Endometrium (tissue), 2 donors: ENCODE measurements around the gene GAL3ST2.
"Not testable (repeated sequence)": the region's sequence is repeated elsewhere in the genome, so short reads cannot be mapped to it uniquely, and the experiment has no call there.

Experiments
- FAIRE-seq: peaks from 2 replicates; lab custom pipeline; 2012; peaks lifted over from hg19 to GRCh38; lab: Jason Lieb, UNC
- donor health status: control.
- donor health status: control.

Gene GAL3ST2

DNA sequence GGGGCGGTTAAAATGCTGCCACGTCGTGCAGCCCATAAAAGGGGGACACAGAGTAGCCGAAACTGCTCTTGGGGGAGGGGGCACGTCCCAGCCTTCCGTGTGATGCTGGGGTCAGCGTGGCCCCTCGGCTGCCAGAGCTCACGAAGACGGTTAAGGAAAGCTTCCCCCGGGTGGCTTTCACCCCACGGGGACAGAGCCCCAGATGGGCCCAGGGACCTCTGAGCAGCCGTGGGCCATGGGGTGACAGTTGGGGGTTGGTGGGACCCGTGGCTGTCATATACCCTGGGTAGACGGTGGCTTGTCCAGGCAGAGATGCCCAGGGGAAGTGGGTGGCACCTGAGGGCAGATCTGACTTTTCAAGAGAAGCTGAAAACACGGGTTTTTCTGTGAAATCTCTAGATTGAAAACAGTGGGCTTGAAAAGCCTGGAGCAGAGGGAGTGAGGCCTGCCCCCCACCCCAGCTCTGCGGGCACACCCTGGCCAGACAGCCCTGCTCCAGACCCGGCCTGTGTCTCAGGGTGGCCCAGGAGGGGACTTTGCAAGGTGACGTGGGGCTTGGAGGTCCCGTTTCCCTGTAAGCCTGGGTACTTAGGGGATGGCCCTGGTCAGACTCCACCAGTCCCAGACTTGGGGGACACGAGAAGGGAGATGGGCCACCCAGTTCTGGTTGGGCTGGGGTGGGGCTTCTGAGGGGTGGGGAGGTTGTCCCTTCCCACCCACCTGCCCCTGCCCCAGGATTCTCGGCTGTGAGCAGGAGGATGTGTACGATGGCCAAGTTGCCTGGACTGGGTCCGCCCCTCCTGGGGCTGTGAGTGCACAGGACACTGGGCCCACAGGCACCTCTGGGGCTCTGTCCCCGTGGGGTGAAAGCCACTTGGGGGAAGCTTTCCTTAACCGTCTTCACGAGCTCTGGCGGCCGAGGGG, 33.0 kb downstream of the GAL3ST2 start:
- FAIRE-seq: no peak

DNA sequence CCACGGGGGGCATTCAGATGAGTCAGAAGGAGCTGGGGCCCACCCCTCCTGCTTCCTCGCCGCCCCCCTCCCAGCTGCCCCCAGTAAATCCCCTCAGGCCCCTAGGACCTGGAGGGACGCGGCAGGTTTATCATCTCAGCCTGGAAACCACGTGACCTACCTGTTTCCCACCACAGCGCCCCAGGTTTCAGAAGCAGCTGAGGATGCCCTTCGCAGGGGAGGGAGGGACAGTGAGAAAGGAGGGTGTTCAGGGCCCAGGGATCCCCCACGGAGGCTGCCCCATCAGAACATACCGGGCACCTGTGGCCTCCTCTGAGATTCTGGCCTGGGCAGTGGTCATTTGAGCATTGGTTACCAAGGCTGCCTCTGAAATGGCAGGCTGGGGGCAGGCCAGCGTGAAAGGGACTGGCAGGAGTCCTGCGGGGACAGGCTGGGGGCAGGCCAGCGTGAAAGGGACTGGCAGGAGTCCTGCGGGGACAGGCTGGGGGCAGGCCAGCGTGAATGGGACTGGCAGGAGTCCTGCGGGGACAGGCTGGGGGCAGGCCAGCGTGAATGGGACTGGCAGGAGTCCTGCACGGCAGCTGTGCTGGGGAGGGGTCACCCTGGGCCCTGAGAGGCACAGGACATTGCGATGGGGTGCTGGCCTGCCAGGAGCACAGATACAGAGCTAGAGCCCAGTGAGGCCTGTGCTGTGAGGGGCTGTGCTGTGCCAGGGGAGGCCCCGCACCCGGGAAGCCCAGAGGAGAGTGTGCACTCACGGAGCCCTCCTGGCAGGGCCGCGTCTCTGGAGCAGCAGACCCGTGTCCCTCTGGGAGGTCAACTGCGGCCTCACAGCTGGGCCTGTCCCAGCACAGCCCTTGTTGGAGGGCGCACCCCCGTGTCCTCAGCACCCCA, 33.9 kb downstream of the GAL3ST2 start:
- FAIRE-seq: no peak

DNA sequence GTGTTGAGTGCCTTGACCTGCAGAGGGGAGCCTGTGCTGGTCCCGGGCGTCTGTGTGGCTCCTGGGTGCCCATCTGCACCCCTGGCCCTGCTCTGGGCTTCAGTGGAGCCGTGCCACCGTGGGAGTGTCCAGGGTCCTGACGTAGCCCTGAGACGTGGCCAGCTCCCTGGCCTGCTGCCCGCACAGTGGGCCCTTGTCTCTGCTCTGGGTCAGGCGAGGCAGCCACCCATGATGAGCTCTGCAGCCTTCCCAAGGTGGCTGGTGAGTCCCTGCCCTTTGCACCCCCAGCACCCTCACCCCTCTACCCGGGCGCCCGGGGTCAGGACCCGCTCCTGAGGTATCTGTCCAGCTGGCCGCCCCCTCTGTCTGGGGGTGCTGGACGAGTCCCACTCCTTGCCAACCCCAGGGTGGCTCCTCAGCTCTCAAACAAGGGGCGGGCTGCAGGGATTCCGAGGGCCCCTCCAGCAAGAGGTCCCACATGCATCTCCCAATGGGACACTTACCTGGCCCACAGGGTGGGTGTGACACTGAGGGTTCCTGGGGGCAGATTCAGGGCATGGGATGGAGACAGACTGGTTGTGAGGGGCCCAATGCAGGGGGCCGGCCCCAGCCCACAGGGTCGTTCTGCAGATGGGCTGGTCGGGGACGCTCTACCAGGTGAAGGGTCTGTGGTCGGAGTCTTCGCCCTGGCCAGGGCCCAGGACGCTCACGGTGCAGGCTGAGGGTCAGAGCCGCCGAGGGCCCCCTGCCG, 34.8 kb downstream of the GAL3ST2 start:
- FAIRE-seq: no peak

DNA sequence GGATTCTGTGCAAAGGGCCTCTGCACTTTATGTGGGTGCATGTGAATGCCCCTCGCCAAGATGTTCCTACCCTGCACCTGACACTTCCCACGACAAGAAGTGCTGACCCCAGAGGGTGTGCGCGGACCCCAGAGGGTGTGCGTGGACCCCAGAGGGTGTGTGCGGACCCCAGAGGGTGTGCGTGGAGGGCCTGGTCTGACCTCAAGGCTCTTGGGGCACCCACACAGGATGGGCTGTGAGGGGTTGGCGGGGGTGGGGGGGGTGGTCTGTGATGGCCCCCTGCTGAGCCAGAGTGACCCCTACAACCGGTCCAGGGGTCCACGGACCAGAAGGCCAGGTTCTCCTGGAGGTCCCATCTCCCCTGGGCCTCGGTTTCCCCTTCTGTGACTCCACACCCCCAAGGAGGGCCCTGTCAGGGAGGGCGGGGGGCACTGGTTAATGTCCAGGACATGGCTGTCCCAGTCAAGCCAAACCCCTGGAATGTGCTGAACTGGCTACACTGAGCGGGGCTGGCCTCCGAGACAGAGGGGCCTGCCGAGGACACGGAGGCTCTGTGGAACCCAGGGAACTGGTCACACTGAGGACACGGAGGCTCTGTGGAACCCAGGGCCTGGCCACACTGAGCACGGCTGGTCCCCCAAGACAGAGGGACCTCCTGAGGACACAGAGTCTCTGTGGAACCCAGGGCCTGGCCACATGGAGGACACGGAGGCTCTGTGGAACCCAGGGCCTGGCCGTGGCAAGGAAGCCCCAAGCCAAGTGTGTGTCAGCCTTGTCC, 35.5 kb downstream of the GAL3ST2 start:
- no peak for FAIRE-seq

DNA sequence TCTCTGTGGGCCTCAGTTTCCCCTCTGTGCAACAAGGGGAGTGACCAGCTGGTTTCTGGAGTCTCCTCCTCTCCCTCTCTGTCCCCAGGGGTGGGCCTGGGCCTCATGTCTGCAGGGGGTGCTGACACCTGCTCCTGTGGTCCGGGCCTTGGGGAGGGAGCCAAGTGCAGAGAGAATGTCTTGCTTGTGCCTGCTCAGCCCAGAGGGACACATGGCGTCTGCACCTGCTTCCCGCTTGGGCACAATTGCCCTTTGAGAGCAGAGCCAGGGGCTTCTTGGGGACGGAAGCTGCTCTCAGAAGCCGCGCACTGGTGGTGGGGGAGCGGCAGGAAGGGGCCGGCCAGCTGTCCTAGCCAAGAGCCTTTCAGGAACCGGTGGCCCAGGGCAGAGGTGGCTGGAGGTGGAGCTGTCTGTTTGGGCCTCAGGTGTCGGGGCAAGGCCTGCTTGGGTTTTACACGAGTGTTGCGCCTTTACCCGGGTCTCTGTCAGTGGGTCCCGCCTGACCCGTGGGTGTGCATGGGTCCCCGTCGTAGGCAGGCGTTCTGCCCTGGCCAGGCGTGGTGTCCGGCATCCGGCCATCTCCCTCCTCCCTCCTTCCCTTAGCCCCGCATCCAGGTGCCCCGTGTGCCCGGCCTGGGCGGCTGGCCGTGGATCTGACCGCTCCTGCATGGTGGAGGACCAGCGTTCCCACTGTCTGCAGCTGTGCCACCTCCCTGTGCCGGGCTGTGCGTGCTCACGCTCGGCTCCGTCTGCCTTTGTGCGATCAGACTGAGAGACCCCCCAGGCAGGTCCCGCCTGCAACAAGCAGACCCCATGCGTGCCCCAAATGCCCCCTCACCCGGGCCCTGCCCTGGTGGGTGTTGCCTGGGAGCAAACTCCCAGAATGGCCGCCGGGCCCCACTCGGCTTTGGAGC, 36.4 kb downstream of the GAL3ST2 start:
- FAIRE-seq: no peak

DNA sequence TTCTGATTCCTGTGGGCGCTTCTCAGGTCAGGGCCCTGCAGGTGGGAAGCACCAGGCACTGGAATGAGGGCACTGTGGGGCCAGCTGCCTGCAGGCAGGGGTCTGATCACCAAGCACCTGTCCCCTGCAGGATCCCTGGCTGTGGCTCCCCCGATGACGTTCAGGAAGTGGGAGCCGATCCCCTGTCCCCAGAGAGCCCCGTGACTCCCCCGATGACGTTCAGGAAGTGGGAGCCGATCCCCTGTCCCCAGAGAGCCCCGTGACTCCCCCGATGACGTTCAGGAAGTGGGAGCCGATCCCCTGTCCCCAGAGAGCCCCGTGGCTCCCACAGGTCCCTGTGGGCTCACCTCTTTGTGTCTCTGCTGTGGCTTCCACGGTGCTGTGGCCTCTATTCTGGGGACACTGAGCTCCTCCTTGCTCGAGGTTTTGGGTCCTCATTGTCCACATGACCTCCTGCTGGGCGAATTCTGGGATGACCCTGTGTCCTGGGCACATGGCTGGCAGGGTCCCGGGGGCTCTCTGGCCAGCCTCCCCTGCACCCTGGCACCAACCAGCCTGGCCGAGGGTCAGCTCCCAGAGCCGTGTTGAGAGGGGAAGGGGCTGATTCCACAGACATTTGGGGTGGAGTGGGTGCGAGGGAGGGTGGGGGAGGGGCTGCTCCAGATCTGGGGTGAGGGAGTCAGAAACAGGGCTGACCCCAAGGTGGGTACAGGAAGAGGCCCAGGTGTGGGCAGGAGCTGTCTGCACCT, 37.2 kb downstream of the GAL3ST2 start:
- FAIRE-seq: no peak

DNA sequence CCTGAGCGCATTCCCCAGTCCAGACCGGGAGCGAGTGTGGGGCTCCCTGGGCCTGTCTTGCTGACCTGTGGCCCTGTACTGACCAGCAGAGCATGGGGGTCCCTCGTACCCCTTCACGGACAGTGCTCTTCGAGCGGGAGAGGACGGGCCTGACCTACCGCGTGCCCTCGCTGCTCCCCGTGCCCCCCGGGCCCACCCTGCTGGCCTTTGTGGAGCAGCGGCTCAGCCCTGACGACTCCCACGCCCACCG, 37.7 kb downstream of the GAL3ST2 start:
- no peak for FAIRE-seq

DNA sequence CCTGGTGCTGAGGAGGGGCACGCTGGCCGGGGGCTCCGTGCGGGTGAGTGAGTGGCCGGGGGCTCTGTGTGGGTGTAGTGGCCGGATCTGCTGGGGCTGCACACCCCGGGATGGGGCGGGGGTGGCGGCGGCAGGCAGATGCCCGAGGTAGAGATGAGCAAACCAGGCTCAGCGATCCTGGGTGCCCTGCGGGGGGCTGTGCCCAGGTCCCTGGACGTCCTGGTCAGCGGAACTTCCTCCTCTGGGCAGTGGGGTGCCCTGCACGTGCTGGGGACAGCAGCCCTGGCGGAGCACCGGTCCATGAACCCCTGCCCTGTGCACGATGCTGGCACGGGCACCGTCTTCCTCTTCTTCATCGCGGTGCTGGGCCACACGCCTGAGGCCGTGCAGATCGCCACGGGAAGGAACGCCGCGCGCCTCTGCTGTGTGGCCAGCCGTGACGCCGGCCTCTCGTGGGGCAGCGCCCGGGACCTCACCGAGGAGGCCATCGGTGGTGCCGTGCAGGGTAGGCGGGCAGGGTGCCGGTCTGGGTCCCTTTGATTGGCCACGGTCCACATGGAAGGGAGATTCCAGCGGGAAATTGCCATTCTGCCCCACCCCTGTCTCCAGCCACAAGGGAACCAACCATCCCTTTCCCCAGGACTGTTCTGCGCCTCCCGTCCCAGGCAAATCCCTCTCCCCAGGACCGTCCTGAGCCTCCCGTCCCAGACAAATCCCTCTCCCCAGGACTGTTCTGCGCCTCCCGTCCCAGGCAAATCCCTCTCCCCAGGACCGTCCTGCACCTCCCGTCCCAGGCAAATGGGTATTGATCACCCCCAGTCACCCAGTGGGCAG, 38.2 kb downstream of the GAL3ST2 start:
- no peak for FAIRE-seq

DNA sequence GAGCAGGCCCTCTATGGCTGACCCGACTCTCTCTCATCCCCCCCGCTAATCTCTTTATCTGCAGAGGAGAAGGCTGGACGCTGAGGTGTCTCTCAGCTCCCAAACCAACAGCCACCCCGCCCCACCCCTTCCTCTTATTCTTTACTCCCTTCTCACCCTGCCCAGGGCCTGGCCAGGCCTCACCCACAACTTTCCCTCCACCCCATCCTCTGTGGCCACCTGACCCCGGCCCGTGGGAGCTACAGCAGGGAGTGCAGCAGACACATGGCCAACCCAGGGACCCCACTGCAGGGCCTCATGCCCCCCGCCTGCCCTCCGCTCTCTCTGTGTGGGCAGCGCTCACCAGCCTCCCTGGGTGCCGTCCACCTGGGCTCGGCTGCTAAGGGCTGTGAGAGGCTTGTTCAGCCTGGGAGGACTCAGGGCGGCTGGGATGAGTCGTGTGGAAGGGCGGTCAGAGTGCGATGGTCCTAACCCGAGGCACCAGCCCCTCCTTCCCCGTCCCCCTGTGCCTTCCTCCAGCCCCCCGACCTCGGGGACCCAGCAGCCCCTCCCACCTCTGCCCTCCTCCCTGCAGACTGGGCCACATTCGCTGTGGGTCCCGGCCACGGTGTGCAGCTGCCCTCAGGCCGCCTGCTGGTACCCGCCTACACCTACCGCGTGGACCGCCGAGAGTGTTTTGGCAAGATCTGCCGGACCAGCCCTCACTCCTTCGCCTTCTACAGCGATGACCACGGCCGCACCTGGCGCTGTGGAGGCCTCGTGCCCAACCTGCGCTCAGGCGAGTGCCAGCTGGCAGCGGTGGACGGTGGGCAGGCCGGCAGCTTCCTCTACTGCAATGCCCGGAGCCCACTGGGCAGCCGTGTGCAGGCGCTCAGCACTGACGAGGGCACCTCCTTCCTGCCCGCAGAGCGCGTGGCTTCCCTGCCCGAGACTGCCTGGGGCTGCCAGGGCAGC, 39.1 kb downstream of the GAL3ST2 start:
- FAIRE-seq: no peak

DNA sequence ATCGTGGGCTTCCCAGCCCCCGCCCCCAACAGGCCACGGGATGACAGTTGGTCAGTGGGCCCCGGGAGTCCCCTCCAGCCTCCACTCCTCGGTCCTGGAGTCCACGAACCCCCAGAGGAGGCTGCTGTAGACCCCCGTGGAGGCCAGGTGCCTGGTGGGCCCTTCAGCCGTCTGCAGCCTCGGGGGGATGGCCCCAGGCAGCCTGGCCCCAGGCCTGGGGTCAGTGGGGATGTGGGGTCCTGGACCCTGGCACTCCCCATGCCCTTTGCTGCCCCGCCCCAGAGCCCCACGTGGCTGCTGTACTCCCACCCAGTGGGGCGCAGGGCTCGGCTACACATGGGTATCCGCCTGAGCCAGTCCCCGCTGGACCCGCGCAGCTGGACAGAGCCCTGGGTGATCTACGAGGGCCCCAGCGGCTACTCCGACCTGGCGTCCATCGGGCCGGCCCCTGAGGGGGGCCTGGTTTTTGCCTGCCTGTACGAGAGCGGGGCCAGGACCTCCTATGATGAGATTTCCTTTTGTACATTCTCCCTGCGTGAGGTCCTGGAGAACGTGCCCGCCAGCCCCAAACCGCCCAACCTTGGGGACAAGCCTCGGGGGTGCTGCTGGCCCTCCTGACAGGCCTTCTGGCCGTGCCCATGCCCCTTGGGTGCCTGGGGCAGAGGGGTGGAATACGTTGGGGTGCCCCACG, 40.0 kb downstream of the GAL3ST2 start:
- no peak for FAIRE-seq

DNA sequence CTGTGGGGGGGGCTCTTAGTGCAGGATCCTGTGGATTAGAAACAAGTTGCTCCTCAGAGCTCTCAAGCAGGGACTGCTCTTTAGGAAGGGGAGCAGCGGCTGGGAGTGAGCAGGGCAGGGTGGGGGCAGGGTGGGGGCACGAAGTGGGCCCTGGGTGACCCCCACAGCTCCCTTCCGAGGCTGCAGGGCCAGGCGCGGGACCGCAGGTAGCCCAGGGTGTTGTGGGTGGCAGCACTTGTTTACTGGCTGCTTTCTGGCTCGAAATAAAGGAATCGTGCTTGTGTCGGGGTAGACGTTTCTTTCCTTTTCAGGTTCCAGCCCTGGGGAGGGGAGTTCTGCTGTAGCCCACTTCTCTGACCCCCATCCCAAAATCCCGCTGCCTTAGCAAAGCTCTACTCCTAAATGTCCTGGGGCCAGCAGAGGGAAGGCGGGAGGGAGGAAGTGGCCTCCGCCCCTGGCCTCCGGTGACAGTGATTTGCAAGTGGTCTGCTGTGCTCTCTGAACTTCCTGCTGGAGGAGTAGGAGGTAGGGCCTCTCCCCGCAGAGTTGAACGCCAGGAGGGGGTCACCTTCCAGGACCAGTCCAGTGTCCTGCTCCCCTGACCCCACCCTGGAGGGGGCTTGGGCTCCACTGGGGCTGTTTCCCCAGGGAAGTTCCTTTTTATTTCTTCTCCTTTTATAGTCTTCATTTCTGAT, 40.7 kb downstream of the GAL3ST2 start:
- FAIRE-seq: no peak

DNA sequence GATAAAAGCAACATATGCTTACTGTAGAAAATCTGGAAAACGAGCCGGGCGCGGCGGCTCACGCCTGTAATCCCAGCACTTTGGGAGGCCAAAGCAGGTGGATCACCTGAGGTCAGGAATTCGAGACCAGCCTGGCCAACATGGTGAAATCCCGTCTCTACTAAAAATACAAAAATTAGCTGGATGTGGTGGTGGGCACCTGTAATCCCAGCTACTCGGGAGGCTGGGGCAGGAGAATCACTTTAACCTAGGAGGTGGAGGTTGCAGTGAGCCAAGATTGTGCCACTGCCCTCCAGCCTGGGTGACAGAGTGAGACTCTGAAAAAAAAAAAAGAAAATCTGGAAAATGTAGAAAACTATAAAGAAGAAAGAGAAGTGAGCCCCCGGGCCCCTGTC, 41.2 kb downstream of the GAL3ST2 start:
- not testable (repeated sequence) for FAIRE-seq

DNA sequence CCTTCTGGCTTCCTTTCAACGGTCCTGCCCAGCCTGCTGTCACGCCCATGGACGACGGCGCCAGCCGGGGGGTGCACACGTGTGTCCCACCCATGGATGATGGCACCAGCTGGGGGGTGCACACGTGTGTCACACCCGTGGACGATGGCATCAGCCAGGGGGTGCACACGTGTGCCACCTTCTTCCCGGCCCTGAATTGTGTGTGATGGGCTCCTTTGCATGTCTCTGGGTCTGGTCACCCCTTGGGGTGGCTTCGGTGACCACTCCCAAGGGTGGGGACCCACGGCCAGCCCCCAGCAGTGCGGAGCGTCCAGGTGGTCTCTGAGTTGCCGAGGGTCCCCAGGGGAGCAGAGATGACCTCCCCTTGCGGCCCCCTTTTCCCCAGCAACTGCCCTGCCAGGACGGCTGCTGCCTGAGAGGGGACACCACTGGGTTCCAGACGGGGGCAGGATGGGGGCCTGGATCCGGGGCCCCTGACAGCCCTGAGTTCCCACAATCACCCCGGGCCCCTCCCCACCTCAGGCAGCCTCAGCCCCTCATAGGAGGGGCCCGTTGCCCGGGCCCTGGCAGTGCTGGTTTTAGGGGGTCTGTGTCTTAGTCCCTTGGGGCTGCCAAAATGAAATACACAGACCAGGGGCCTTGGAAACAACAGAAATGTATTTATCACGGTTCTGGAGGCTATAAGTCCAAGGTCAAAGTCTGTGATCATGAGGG, 41.8 kb downstream of the GAL3ST2 start:
- FAIRE-seq: no peak

DNA sequence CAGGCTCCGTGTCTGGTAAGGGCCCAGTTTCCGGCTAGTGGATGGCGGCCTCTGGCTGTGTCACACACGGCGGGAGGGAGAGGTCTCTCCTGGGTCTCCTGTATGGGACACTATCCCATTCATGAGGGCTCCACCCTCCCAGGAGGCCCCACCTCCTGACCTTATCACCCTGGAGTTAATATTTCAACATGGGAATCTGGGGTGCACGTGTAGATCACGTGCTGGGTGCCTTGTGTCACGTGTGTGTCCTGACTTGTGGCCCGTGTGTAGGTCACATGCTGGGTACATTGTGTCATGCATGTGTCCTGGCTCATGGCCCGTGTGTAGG, 42.3 kb downstream of the GAL3ST2 start:
- FAIRE-seq: no peak

DNA sequence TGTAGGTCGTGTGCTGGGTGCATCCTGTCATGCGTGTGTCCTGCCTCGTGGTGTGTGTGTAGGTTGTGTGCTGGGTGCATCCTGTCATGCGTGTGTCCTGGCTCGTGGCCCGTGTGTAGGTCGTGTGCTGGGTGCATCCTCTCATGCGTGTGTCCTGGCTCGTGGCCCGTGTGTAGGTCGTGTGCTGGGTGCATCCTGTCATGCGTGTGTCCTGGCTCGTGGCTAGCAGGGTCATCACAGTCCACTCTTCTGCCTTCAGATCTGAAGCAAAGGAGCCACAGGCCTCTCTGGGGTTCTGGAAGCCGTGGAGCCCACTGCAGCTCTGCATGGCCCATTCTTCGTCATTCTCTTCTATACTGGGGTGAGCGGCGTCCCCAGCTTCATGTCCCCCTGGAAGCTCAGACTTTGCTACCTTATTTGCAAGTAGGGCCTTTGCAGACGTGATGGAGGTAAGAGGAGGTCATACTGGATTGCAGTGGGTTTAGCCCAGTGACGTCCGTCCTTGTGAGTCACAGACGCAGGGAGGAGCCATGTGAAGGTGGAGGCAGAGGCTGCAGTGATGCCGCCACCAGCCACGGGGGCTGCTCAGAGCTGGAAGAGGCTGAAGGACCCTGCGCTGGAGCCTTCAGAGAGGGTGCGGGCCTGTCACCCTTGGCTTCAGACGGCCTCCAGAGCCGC, 43.5 kb downstream of the GAL3ST2 start:
- not testable (repeated sequence) for FAIRE-seq
